Measurements from ENCODE around the gene THAP3. TPM values are rescaled to one million over a fixed set of nuclear protein-coding genes. Genes with fewer than 3 reads are reported as not detected.

The THAP3 gene
- total and polyA plus RNA-seq, 2 of the 4 experiments (the other 2 are of a cell fraction): 14.2 to 14.9 TPM

GRCh38 chr1:6592865-6593593 is 31.6 kb upstream of the THAP3 start:
- Histone ChIP-seq H3K23ac (ENCODE audit: low read depth, low read length) (no peak overlapping the region), H2BK5ac (ENCODE audit: low read depth, low read length, poor library complexity, severe bottlenecking) (no peak overlapping the region), H3K9ac (ENCODE audit: low read depth, low read length) (no peak overlapping the region), H3K4me1 (ENCODE audit: control insufficient read depth, insufficient read depth, low read length) (no peaks in the 10 kb centered on the region; the same call in 1 of the 2 replicates), H3K27me3 (ENCODE audit: control insufficient read depth, insufficient read depth, low read length) (no peaks in the 10 kb centered on the region), H2AK5ac (ENCODE audit: low read depth, low read length) (no peak overlapping the region), H2BK15ac (ENCODE audit: low read depth, low read length) (no peak overlapping the region), H4K20me1 (ENCODE audit: insufficient read depth, low read length) (peaks cover 80% of the 10 kb centered on the region), H3K14ac (replicated peaks; ENCODE audit: low read depth, low read length) (no peak overlapping the region), H4K8ac (ENCODE audit: low read depth in 2 of 2, low read length in 2 of 2) (no peak overlapping the region), H3K79me1 (ENCODE audit: low read depth in 1 of 2, low read length in 2 of 2) (peaks cover 13 to 82% of the 10 kb centered on the region in 2 experiments), H4K5ac (ENCODE audit: low read depth, low read length) (no peak overlapping the region), H2BK120ac (ENCODE audit: low read depth, low read length) (no peak overlapping the region), H3K9me1 (ENCODE audit: insufficient read depth, low read length) (no peaks in the 10 kb centered on the region), H3K36me3 (ENCODE audit: control insufficient read depth, insufficient read depth, low read length) (peaks cover 94% of the 10 kb centered on the region), H3K27ac (ENCODE audit: insufficient read depth, low read length) (no peak overlapping the region), H2AK9ac (replicated peaks; ENCODE audit: low read depth, low read length, poor library complexity) (no peak overlapping the region), H3K4me3 (ENCODE audit: insufficient read depth, low read depth, low read length) (no peak overlapping the region), H3K4me2 (ENCODE audit: low read depth, low read length) (no peak overlapping the region), H2AFZ (replicated peaks; ENCODE audit: low read length, poor library complexity) (no peak overlapping the region), H3K56ac (ENCODE audit: extremely low read depth, insufficient read depth, low read length) (no peak overlapping the region), H3K4ac (ENCODE audit: low read depth, low read length) (no peak overlapping the region), H4K91ac (ENCODE audit: insufficient read depth, low read depth, low read length) (no peak overlapping the region), H3K9me3 (ENCODE audit: control insufficient read depth, insufficient read depth, low read length) (no peaks in the 10 kb centered on the region), H3K18ac (ENCODE audit: low read depth, low read length) (no peak overlapping the region), H2BK20ac (ENCODE audit: low read depth, low read length) (no peak overlapping the region)
- ATAC-seq (ENCODE audit: low read depth) (no peak), DNase-seq (no peak)
- ChIA-PET CTCF (no interaction called here), POLR2A (ENCODE audit: unreplicated experiment) (no interaction called here)
- intact Hi-C loops (cut with micrococcal nuclease) (no loop called here), dilution Hi-C loops (cut with HindIII; ENCODE audit: low sequenced_read_pairs, unreplicated experiment) (no loop called here), in situ Hi-C loops (cut with MboI; ENCODE audit: low sequenced_read_pairs) (no loop called here)
- 97% methylated on average over 26 of the region's 38 CpGs; no CpG with 5 or more reads in 1 of the 2 experiments for WGBS, 2 experiments (ENCODE audit: extremely low coverage in 2 of 2, insufficient read length in 1 of 2)
- TF ChIP-seq RAD21 (IDR thresholded peaks at IDR 0.05; ENCODE audit: low read length): no peak
- no peak for TF ChIP-seq MAFK (IDR thresholded peaks at IDR 0.05; ENCODE audit: low read depth, low read length)
- TF ChIP-seq MAZ (IDR thresholded peaks at IDR 0.05; ENCODE audit: borderline replicate concordance, low read depth, low read length): no peak
- no peak for TF ChIP-seq CTCF (conservative IDR thresholded peaks at IDR 0.05; ENCODE audit: low read depth, low read length)
- no peak for TF ChIP-seq BHLHE40 (IDR thresholded peaks at IDR 0.05; ENCODE audit: low read depth, low read length)
- TF ChIP-seq CHD1 (IDR thresholded peaks at IDR 0.05; ENCODE audit: low read depth, low read length): no peak
- TF ChIP-seq RCOR1 (IDR thresholded peaks at IDR 0.05; ENCODE audit: insufficient replicate concordance, low read length): no peak
- TF ChIP-seq SMC3 (IDR thresholded peaks at IDR 0.05; ENCODE audit: low read depth, low read length): no peak
- BruUV-seq (replicated peaks): no TSS peak
